ENCODE results near the gene RPS27L. TPM values are rescaled to one million over a fixed set of nuclear protein-coding genes. Genes with fewer than 3 reads are reported as not detected.

The RPS27L gene
- total and polyA plus RNA-seq, 9 of the 15 experiments (the other 6 are each of a cell fraction or from before 2014, with no cell fraction given), result 72.2 to 382 (median 116) TPM

GRCh38 chr15:63198371-63199250, 41.3 kb upstream of the RPS27L start (continued):
- peak; percentile 82 for TF ChIP-seq ZBTB40 (IDR thresholded peaks at IDR 0.05)
- no peak for TF ChIP-seq ZBTB40 (CRISPR knock-in tag; IDR thresholded peaks at IDR 0.05)
- 0 out of 2 replicates have a peak, but pooled peaks have one; percentile 11 for TF ChIP-seq NCOR1 (IDR thresholded peaks at IDR 0.05)
- TF ChIP-seq ZKSCAN1 (IDR thresholded peaks at IDR 0.05; ENCODE audit: low read depth, low read length), result no peak
- TF ChIP-seq TAL1 (IDR thresholded peaks at IDR 0.05), result peak; percentile 16; the same call in 1 of the 2 replicates
- TF ChIP-seq ZNF584 (CRISPR knock-in tag; IDR thresholded peaks at IDR 0.05; ENCODE audit: low read depth), result no peak
- TF ChIP-seq NR2C1 (IDR thresholded peaks at IDR 0.05), result no peak
- no peak for TF ChIP-seq NR2C1 (tag; IDR thresholded peaks at IDR 0.05)
- TF ChIP-seq, protein P1, sequence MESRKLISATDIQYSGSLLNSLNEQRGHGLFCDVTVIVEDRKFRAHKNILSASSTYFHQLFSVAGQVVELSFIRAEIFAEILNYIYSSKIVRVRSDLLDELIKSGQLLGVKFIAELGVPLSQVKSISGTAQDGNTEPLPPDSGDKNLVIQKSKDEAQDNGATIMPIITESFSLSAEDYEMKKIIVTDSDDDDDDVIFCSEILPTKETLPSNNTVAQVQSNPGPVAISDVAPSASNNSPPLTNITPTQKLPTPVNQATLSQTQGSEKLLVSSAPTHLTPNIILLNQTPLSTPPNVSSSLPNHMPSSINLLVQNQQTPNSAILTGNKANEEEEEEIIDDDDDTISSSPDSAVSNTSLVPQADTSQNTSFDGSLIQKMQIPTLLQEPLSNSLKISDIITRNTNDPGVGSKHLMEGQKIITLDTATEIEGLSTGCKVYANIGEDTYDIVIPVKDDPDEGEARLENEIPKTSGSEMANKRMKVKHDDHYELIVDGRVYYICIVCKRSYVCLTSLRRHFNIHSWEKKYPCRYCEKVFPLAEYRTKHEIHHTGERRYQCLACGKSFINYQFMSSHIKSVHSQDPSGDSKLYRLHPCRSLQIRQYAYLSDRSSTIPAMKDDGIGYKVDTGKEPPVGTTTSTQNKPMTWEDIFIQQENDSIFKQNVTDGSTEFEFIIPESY (CRISPR knock-in tag; IDR thresholded peaks at IDR 0.05), result 0 out of 2 replicates have a peak, but pooled peaks have one; percentile 40
- no peak for TF ChIP-seq ZBTB12 (CRISPR knock-in tag; IDR thresholded peaks at IDR 0.05)
- no peak for TF ChIP-seq NR4A1 (CRISPR knock-in tag; IDR thresholded peaks at IDR 0.05)
- peak; percentile 66; the same call in 1 of the 2 replicates for TF ChIP-seq NR4A1 (tag; IDR thresholded peaks at IDR 0.05)
- no peak for TF ChIP-seq HBP1 (CRISPR knock-in tag; IDR thresholded peaks at IDR 0.05)
- TF ChIP-seq ZNF778 (CRISPR knock-in tag; IDR thresholded peaks at IDR 0.05), result no peak

Measured in K562 (cell line).